ENCODE results near the gene TIPARP. TPM values are rescaled to one million over a fixed set of nuclear protein-coding genes. Genes with fewer than 3 reads are reported as not detected.

The TIPARP gene
- polyA plus RNA-seq, 1 of the 3 experiments (the other 2 are of a cell fraction): 6.2 TPM

GRCh38 chr3:156725682-156726081 lies 51.3 kb downstream of the TIPARP start:
- CTCF ChIA-PET: no interaction called here

More at GRCh38 chr3:156725682-156726081, 51.3 kb downstream of the TIPARP start:
- Histone ChIP-seq H3K4me1 (ENCODE audit: control insufficient read depth in 1 of 2, insufficient read depth in 2 of 2, low read depth in 1 of 2, low read length in 1 of 2) (no peaks in the 10 kb centered on the region), H3K27ac (ENCODE audit: low read depth in 2 of 2, low read length in 1 of 2) (no peak overlapping the region), H3F3A (replicated peaks; ENCODE audit: insufficient read depth) (no peaks in the 10 kb centered on the region), H3K9me3 (no peaks in the 10 kb centered on the region), H3K9me2 (no peaks in the 10 kb centered on the region), H3K4me3 (ENCODE audit: low read depth in 2 of 2, low read length in 1 of 2) (no peak overlapping the region), H3K9ac (no peak overlapping the region), H3K79me2 (ENCODE audit: insufficient read depth) (no peaks in the 10 kb centered on the region), H3K4me2 (no peak overlapping the region), H3K36me3 (replicated peaks in 1 of 2; ENCODE audit: control insufficient read depth in 1 of 2, insufficient read depth in 2 of 2, low read length in 1 of 2) (peaks cover 0 to 6% of the 10 kb centered on the region in 2 experiments), H2AFZ (ENCODE audit: low read depth) (no peak overlapping the region), H4K20me1 (ENCODE audit: insufficient read depth) (no peaks in the 10 kb centered on the region), H3K27me3 (ENCODE audit: insufficient read depth) (no peaks in the 10 kb centered on the region)
- no peak for DNase-seq
- 63% methylated on average over 4 of the region's 4 CpGs for WGBS (ENCODE audit: low lambda C conversion rate)
- TF ChIP-seq ZBTB33 (IDR thresholded peaks at IDR 0.05; ENCODE audit: borderline replicate concordance, low read depth): no peak
- TF ChIP-seq CHD2 (IDR thresholded peaks at IDR 0.05; ENCODE audit: low read length, partially characterized antibody): no peak
- no peak for TF ChIP-seq SIN3A (IDR thresholded peaks at IDR 0.05; ENCODE audit: borderline replicate concordance, low read depth, low read length)
- no peak for TF ChIP-seq FOSL2 (IDR thresholded peaks at IDR 0.05; ENCODE audit: borderline replicate concordance, low read depth)
- TF ChIP-seq USF2 (IDR thresholded peaks at IDR 0.05; ENCODE audit: borderline replicate concordance, low read depth, low read length): no peak
- no peak for TF ChIP-seq EP300 (IDR thresholded peaks at IDR 0.05; ENCODE audit: borderline replicate concordance in 1 of 2, low read depth in 1 of 2, low read length in 1 of 2)
- TF ChIP-seq TEAD4 (IDR thresholded peaks at IDR 0.05; ENCODE audit: borderline replicate concordance, insufficient read depth): no peak
- TF ChIP-seq RAD21 (IDR thresholded peaks at IDR 0.05; ENCODE audit: low read length): no peak
- TF ChIP-seq RCOR1 (IDR thresholded peaks at IDR 0.05; ENCODE audit: low read length): no peak
- TF ChIP-seq NFIC (IDR thresholded peaks at IDR 0.05; ENCODE audit: borderline replicate concordance): no peak
- no peak for TF ChIP-seq FOXM1 (IDR thresholded peaks at IDR 0.05; ENCODE audit: low read depth)
- TF ChIP-seq SMC3 (IDR thresholded peaks at IDR 0.05; ENCODE audit: low read depth, low read length): no peak
- no peak for TF ChIP-seq MAX (IDR thresholded peaks at IDR 0.05; ENCODE audit: low read depth)
- no peak for TF ChIP-seq MXI1 (IDR thresholded peaks at IDR 0.05; ENCODE audit: low read depth, low read length)
- no peak for TF ChIP-seq GATA2 (CRISPR knock-in tag; IDR thresholded peaks at IDR 0.05)
- no peak for TF ChIP-seq CTCF (IDR thresholded peaks at IDR 0.05)
- TF ChIP-seq MEF2A (IDR thresholded peaks at IDR 0.05; ENCODE audit: borderline replicate concordance, low read depth): no peak
- TF ChIP-seq USF1 (IDR thresholded peaks at IDR 0.05; ENCODE audit: borderline replicate concordance, low read depth): no peak
- TF ChIP-seq RFX5 (IDR thresholded peaks at IDR 0.05; ENCODE audit: low read length): no peak
- POLR2A ChIA-PET: no interaction called here

Measured in SK-N-SH (cell line).